Small intestine (tissue), 7 donors: ENCODE data around the gene SCGB1D2. TPM values are rescaled to one million over a fixed set of nuclear protein-coding genes. Genes with fewer than 3 reads are reported as not detected.

Experiments used
- DNase-seq, 2 donors: peaks; one replicate each; pipeline versions ENCODE4 v3.0.0 to v3.0.0-alpha.2; 2013
- FAIRE-seq: peaks from 2 replicates; lab custom pipeline; 2012; peaks lifted over from hg19 to GRCh38; lab: Jason Lieb, UNC
- H3K27ac ChIP-seq, 3 donors: one replicate each; pipeline ENCODE4 v1.5.1; 2013; ENCODE audit warnings: low read length in 2 of 3, mild to moderate bottlenecking in 2 of 3, control low read depth in 1 of 3, inconsistent platforms in 1 of 3, low read depth in 1 of 3, moderate library complexity in 1 of 3
- H3K27me3 ChIP-seq, 3 donors: one replicate each; pipeline ENCODE4 v1.6.1; 2013; ENCODE audit warnings: low read length in 3 of 3, inconsistent platforms in 1 of 3; ENCODE audit not compliant: control insufficient read depth in 3 of 3, insufficient read depth in 3 of 3
- H3K36me3 ChIP-seq, 3 donors: one replicate each; pipeline ENCODE4 v1.6.1; 2013; ENCODE audit warnings: low read length in 3 of 3, inconsistent platforms in 1 of 3, low read depth in 1 of 3, mild to moderate bottlenecking in 1 of 3, moderate library complexity in 1 of 3; ENCODE audit not compliant: control insufficient read depth in 3 of 3, insufficient read depth in 2 of 3
- H3K4me1 ChIP-seq, 3 donors: one replicate each; pipeline ENCODE4 v1.6.1; 2013; ENCODE audit warnings: low read length in 2 of 3, inconsistent platforms in 1 of 3, low read depth in 1 of 3, mild to moderate bottlenecking in 1 of 3, moderate library complexity in 1 of 3; ENCODE audit not compliant: control insufficient read depth in 3 of 3, insufficient read depth in 2 of 3
- H3K4me3 ChIP-seq, 3 donors: one replicate each; pipeline ENCODE4 v1.5.1; 2013; ENCODE audit warnings: low read length in 3 of 3, control low read depth in 1 of 3, inconsistent platforms in 1 of 3, low read depth in 1 of 3, mild to moderate bottlenecking in 1 of 3, moderate library complexity in 1 of 3
- H3K9me3 ChIP-seq, 2 donors: one replicate each; pipeline ENCODE4 v1.6.1; 2013; ENCODE audit warnings: low read depth in 1 of 2, low read length in 1 of 2; ENCODE audit not compliant: control insufficient read depth in 2 of 2, insufficient read depth in 1 of 2
- WGBS, 3 donors: extraction: QIAGEN DNeasy Blood & Tissue Kit; methylation state at CpG; one replicate each; pipeline ENCODE4 v1.1.7; 2013; 5-methylcytosine and 5-hydroxymethylcytosine counted together
- polyA plus RNA-seq, 4 donors: library from polyadenylated mRNA; stranded (reverse) in 3 of 4; unstranded in 1 of 4; fragments of 200-250 nt in 3 of 4; fragments of 120-200 nt in 1 of 4; gene quantifications; one replicate each; pipeline versions ENCODE4 v1.2.1 to v1.2.3, GENCODE V29; 2013
- donor health status: healthy with polysubstance abuse.
- donor health status: control.
- donor health status: control.
- donor health status: Bipolar disorder and iron deficiency.
- donor health status: healthy.

Gene SCGB1D2
- polyA plus RNA-seq, 4 donors = 4.0 TPM; not detected in 3

DNA sequence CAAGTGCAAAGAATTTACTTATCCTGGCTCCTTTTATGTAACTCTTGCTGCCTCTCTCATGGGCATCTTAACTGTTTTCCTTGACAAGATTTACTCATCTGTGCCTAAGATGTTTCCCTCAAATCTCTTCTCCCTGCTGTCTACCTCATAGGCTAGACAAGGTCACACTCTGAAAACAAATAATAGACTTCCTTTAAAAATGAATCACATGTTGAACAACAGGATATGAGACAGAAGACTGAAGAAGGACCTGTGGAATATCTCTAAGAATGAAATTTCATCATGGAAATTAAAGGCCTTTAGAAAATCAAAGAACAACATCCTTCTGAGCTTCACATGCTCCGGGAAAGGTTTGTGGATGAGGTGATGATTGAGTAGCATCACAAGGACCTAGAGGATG is 22.0 kb downstream of the SCGB1D2 start:
- Histone ChIP-seq H3K27me3 (peaks cover 0 to 5% (median 0%) of the 10 kb centered on the region in 3 donors), H3K4me3 (no peak overlapping the region), H3K4me1 (no peaks in the 10 kb centered on the region), H3K27ac (no peak overlapping the region), H3K36me3 (no peaks in the 10 kb centered on the region), H3K9me3 (no peaks in the 10 kb centered on the region)
- no peak for DNase-seq
- WGBS, 3 donors = 87 to 90% (median 88%) methylated on average over 1 of the region's 1 CpG
- no peak for FAIRE-seq

DNA sequence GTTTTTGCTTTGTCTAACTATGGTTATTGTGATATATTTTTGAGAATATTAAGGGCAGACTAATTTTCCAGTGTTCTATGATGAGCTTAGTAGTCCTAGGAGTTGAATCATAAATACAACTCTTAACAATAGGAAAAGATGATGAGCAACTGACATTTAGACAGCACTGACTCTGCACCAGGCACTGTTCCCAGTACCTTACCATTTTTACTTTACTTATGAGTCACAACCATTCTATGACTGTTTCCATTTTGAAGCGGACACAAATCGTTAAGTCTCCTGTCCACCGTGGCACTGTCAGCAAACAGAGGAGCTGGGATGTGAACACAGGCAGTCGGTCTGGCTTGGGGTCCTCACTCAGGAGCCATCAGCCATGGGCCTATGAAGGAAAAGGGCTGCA is 24.5 kb downstream of the SCGB1D2 start:
- DNase-seq = no peak
- FAIRE-seq = no peak
- 59 to 68% (median 66%) methylated on average over 4 of the region's 4 CpGs for WGBS, 3 donors

DNA sequence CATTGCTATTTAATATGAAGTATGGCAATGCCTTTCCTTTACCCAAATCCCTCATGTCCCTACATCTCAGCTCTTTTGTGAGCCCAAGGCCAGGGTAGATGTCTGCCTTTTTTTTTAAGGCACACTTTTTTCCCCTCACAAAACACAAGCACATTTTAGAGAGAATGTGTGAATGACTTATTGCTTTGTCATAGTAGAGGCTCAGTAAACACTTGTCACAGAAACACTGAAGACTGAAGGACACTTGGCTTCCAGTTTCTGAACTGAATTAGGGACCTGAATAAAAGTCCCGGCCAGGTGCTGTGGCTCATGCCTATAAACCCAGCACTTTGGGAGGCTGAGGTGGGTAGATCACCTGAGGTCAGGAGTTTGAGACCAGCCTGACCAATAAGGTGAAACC is 25.0 kb downstream of the SCGB1D2 start:
- no peaks in the 10 kb centered on the region for H3K36me3 ChIP-seq
- WGBS, 3 donors = 85 to 86% (median 85%) methylated on average over 1 of the region's 1 CpG

More for the DNA sequence above, 24.5 kb downstream of the SCGB1D2 start:
- Histone ChIP-seq H3K9me3 (no peaks in the 10 kb centered on the region), H3K4me1 (no peaks in the 10 kb centered on the region), H3K36me3 (no peaks in the 10 kb centered on the region), H3K4me3 (no peak overlapping the region), H3K27me3 (peaks cover 0 to 5% (median 4%) of the 10 kb centered on the region in 3 donors), H3K27ac (no peak overlapping the region)

DNA sequence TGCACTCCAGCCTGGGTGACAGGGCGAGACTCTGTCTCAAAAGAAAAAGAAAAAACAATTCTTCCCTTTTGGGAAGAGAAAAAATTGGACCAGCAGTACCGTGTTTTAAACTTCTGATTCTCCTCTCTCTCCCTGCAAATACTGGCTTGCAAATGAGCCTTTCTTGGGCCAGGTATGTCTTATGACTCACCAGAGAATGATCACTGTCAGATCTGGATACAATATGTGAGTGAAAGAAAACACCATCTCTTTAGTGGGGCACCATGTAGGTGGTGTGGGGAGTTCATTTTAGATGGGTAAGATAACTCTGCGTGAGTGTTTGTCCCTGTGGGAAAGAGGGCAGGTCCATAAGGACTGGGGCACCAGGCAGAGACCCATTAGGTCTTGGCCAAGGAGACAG is 25.5 kb downstream of the SCGB1D2 start:
- Histone ChIP-seq H3K36me3 (no peaks in the 10 kb centered on the region), H3K27ac (no peak overlapping the region), H3K4me3 (no peak overlapping the region), H3K4me1 (no peaks in the 10 kb centered on the region), H3K27me3 (peaks cover 0 to 5% (median 4%) of the 10 kb centered on the region in 3 donors), H3K9me3 (no peaks in the 10 kb centered on the region)
- 58 to 77% (median 60%) methylated on average over 3 of the region's 3 CpGs for WGBS, 3 donors
- DNase-seq (no peak), FAIRE-seq (no peak)

More for the DNA sequence above, 25.0 kb downstream of the SCGB1D2 start:
- Histone ChIP-seq H3K9me3 (no peaks in the 10 kb centered on the region), H3K27me3 (peaks cover 0 to 5% (median 4%) of the 10 kb centered on the region in 3 donors), H3K4me3 (no peak overlapping the region), H3K27ac (no peak overlapping the region), H3K4me1 (no peaks in the 10 kb centered on the region)
- no peak for DNase-seq
- no peak for FAIRE-seq

DNA sequence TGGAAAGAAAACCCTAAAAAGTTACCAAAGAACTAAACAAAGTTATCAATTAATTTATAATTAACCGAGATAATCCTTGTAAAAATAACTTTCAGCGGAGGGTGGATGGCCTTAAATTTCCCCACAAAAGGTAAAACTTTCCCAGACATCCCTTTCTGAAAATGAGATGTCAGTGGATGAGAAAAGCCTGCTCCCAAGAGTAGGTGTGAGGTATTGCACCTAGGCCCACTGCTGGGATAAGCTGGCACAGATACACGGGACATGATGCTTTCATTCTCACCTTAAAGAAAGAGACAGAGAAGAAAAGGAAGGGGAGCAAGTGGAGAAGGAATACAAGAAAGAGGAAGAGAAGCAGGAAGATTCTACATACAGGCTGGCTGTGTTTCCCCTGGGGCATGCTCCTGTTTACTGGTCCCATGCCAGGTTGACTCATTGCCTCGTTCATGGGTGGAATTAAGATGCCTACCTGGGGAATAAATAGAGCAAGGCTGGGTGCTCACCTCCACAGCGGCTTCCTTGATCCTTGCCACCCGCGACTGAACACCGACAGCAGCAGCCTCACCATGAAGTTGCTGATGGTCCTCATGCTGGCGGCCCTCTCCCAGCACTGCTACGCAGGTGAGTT is 27.7 kb downstream of the SCGB1D2 start, which contains the start of gene SCGB2A2:
TSS of gene SCGB2A2 (plus strand) at position 505 of the 625 bp plus-strand sequence. CDS start at position 564, 59 bp downstream.
- WGBS, 3 donors = 63 to 75% (median 70%) methylated on average over 10 of the region's 10 CpGs
- Histone ChIP-seq H3K9me3 (no peaks in the 10 kb centered on the region), H3K27me3 (peaks cover 0 to 5% (median 4%) of the 10 kb centered on the region in 3 donors), H3K4me1 (no peaks in the 10 kb centered on the region), H3K36me3 (no peaks in the 10 kb centered on the region), H3K27ac (no peak within 1 kb of the TSS), H3K4me3 (no peak within 1 kb of the TSS)
- DNase-seq (no peak), FAIRE-seq (no peak)

DNA sequence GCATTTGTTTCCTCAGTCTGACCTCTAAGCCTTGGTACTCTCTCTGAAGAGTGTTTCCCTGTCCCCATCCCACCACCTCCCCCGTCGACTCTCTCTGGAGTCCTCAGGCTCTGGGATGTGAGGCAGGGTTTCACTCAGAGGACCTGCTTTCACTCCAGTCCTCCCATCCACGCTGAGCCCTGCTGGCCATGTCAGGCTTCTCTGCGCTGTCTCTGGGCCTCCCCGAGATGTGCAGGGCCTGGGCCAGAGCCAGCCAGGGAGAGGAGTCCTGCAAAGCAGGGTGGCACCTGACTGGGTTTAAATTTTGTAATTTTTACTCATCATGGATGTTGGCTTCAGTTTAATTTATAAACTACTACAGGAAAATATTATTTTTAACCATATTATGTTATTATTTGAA is 31.2 kb downstream of the SCGB1D2 start:
- H3K27ac ChIP-seq = no peak overlapping the region
- no peaks in the 10 kb centered on the region for H3K36me3 ChIP-seq
- H3K27me3 ChIP-seq = peaks cover 0 to 7% (median 0%) of the 10 kb centered on the region in 3 donors
- H3K4me3 ChIP-seq = no peak overlapping the region
- FAIRE-seq = no peak
- WGBS, 3 donors = 73 to 81% (median 76%) methylated on average over 5 of the region's 5 CpGs
- H3K4me1 ChIP-seq = no peaks in the 10 kb centered on the region
- no peak for DNase-seq
- H3K9me3 ChIP-seq = no peaks in the 10 kb centered on the region

DNA sequence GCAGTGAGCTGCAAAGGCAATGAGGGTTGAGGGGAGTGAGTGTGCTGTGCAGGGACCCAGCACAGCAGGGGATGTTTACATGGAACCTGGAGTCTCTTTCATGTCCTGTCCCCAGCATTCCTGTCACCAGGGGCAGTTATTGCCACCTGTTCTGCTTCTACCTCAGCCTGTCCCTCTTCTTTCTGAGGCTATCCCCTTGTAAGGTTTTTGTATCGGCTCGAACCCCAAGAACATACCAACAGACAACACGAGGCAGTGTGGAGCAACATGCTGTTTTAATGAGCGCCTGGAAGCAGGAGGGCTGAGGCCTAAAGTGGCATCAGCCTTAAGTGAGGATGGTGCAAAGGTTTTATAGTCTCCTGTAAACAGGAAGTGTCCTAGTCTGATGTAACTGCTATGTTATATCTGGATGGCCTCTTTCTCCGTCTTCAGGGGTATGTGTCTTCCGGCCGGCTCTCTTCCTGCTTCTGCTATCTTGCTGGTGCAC is 31.8 kb downstream of the SCGB1D2 start:
- DNase-seq (no peak), FAIRE-seq (no peak)
- WGBS, 3 donors = 71 to 84% (median 83%) methylated on average over 7 of the region's 7 CpGs
- H3K36me3 ChIP-seq = no peaks in the 10 kb centered on the region
- no peak overlapping the region for H3K27ac ChIP-seq
- peaks cover 0 to 7% (median 0%) of the 10 kb centered on the region in 3 donors for H3K27me3 ChIP-seq
- H3K9me3 ChIP-seq = no peaks in the 10 kb centered on the region
- no peak overlapping the region for H3K4me3 ChIP-seq
- H3K4me1 ChIP-seq = no peaks in the 10 kb centered on the region

DNA sequence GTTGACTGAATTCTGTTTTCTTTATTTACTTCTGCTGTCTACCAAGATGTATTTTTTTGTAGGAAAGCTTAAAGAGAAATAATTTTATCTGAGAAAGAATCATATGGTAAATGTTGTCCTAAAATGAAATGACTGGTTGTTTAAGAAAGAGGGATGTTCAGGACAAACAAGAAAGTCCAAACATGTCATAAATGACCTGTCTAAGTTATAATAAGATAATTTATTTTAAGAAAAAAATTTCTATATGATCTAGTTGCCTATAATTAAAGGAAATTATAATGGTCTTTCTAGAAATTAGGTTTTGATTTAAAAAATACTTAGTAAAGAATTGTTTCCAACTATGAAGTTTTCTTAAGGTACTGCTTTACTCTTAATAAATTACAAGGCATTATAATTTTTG is 38.4 kb downstream of the SCGB1D2 start:
- H3K36me3 ChIP-seq = no peaks in the 10 kb centered on the region
- FAIRE-seq (no peak), DNase-seq (no peak)
- no peak overlapping the region for H3K27ac ChIP-seq
- peaks cover 0 to 3% (median 0%) of the 10 kb centered on the region in 3 donors for H3K27me3 ChIP-seq
- H3K9me3 ChIP-seq = no peaks in the 10 kb centered on the region
- no peak overlapping the region for H3K4me3 ChIP-seq
- no peaks in the 10 kb centered on the region for H3K4me1 ChIP-seq
